H9 (cell line): ENCODE results near the gene SCN1B. TPM values are rescaled to one million over a fixed set of nuclear protein-coding genes. Genes with fewer than 3 reads are reported as not detected.
A peak's percentile ranks its signal among the peaks of the same experiment; 100 is the strongest.

Experiments used
- DNase-seq: peaks from one replicate; pipeline ENCODE4 v3.0.0-alpha.2; 2017
- H2AFZ ChIP-seq: one replicate; pipeline ENCODE4 v1.6.1; 2013; ENCODE audit warnings: mild to moderate bottlenecking, low read length, control low read depth, moderate library complexity
- H2AK5ac ChIP-seq: 2 replicates; pipeline ENCODE4 v1.6.1; 2013; ENCODE audit warnings: low read length, control low read depth, mixed read lengths; ENCODE audit not compliant: insufficient read length
- H2BK120ac ChIP-seq: one replicate; pipeline ENCODE4 v1.6.1; 2013; ENCODE audit warnings: low read depth, mild to moderate bottlenecking, low read length, control low read depth, inconsistent platforms; ENCODE audit not compliant: poor library complexity, severe bottlenecking
- H2BK12ac ChIP-seq: 2 replicates; pipeline ENCODE4 v1.6.1; 2013; ENCODE audit warnings: low read length, control low read depth, mixed read lengths, low read depth; ENCODE audit not compliant: insufficient read length
- H2BK15ac ChIP-seq: 2 replicates; pipeline ENCODE4 v1.6.1; 2013; ENCODE audit warnings: low read depth, low read length, control low read depth
- H2BK20ac ChIP-seq: one replicate; pipeline ENCODE4 v1.6.1; 2013; ENCODE audit warnings: low read depth, mild to moderate bottlenecking, low read length, control low read depth, inconsistent platforms; ENCODE audit not compliant: poor library complexity, severe bottlenecking
- H2BK5ac ChIP-seq: 2 replicates; pipeline ENCODE4 v1.6.1; 2013; ENCODE audit warnings: low read length, control low read depth, mixed read lengths; ENCODE audit not compliant: insufficient read length
- H3K14ac ChIP-seq: 2 replicates; pipeline ENCODE4 v1.6.1; 2013; ENCODE audit warnings: low read length, control low read depth; ENCODE audit not compliant: insufficient read depth
- H3K18ac ChIP-seq: 2 replicates; pipeline ENCODE4 v1.6.1; 2013; ENCODE audit warnings: low read depth, mild to moderate bottlenecking, mixed read lengths, low read length, control low read depth; ENCODE audit not compliant: insufficient read length
- H3K23ac ChIP-seq: 2 replicates; pipeline ENCODE4 v1.6.1; 2013; ENCODE audit warnings: low read length, control low read depth, mixed read lengths, low read depth; ENCODE audit not compliant: insufficient read length
- H3K23me2 ChIP-seq: 2 replicates; pipeline ENCODE4 v1.6.1; 2013; ENCODE audit warnings: low read depth, mild to moderate bottlenecking, mixed read lengths, low read length, control low read depth; ENCODE audit not compliant: insufficient read length, poor library complexity, severe bottlenecking
- H3K27ac ChIP-seq: 2 replicates; pipeline ENCODE4 v1.5.1; 2013; ENCODE audit warnings: low read length, control low read depth, mixed read lengths, low read depth; ENCODE audit not compliant: insufficient read length
- H3K27me3 ChIP-seq: 2 replicates; pipeline ENCODE4 v1.6.1; 2013; ENCODE audit warnings: low read length, control low read depth, inconsistent platforms; ENCODE audit not compliant: insufficient read depth
- H3K4ac ChIP-seq: 2 replicates; pipeline ENCODE4 v1.6.1; 2013; ENCODE audit warnings: low read depth, mild to moderate bottlenecking, control low read depth, inconsistent platforms, low read length, moderate library complexity
- H3K4me1 ChIP-seq: 2 replicates; pipeline ENCODE4 v1.6.1; 2013; ENCODE audit warnings: low read length, control low read depth, inconsistent platforms; ENCODE audit not compliant: insufficient read depth
- H3K4me2 ChIP-seq: 2 replicates; pipeline ENCODE4 v1.6.1; 2013; ENCODE audit warnings: low read length, control low read depth, mixed read lengths; ENCODE audit not compliant: insufficient read length, insufficient read depth
- H3K56ac ChIP-seq: 2 replicates; pipeline ENCODE4 v1.6.1; 2013; ENCODE audit warnings: low read depth, mild to moderate bottlenecking, mixed read lengths, low read length, control low read depth; ENCODE audit not compliant: insufficient read length
- H3K79me1 ChIP-seq: 2 replicates; pipeline ENCODE4 v1.6.1; 2013; ENCODE audit warnings: low read depth, mild to moderate bottlenecking, moderate library complexity, low read length, control low read depth, inconsistent platforms; ENCODE audit not compliant: insufficient read depth, poor library complexity, severe bottlenecking
- H3K79me2 ChIP-seq: 2 replicates; pipeline ENCODE4 v1.6.1; 2013; ENCODE audit warnings: low read length, control low read depth, inconsistent platforms; ENCODE audit not compliant: insufficient read depth
- H3K9ac ChIP-seq: 2 replicates; pipeline ENCODE4 v1.6.1; 2013; ENCODE audit warnings: low read length, control low read depth, mixed read lengths; ENCODE audit not compliant: insufficient read length; ENCODE audit errors: extremely low read depth
- H3K9me3 ChIP-seq: one replicate; pipeline ENCODE4 v1.6.1; 2013; ENCODE audit warnings: low read depth, low read length, inconsistent platforms; ENCODE audit not compliant: control insufficient read depth
- H3T11ph ChIP-seq: one replicate; pipeline ENCODE4 v1.6.1; 2013; ENCODE audit warnings: mild to moderate bottlenecking, low read length, control low read depth, inconsistent platforms
- H4K20me1 ChIP-seq: one replicate; pipeline ENCODE4 v1.6.1; 2013; ENCODE audit not compliant: control insufficient read depth, insufficient read length, insufficient read depth
- H4K5ac ChIP-seq: 2 replicates; pipeline ENCODE4 v1.6.1; 2013; ENCODE audit warnings: low read depth, mild to moderate bottlenecking, mixed read lengths, low read length, control low read depth; ENCODE audit not compliant: insufficient read length
- H4K8ac ChIP-seq: replicated peaks from 2 replicates; pipeline ENCODE4 v1.6.1; 2013; ENCODE audit warnings: low read length, control low read depth, mixed read lengths, low read depth; ENCODE audit not compliant: insufficient read length
- H4K91ac ChIP-seq: 2 replicates; pipeline ENCODE4 v1.6.1; 2013; ENCODE audit warnings: low read depth, mild to moderate bottlenecking, moderate library complexity, mixed read lengths, low read length, control low read depth; ENCODE audit not compliant: insufficient read length
- H3K27ac Mint-ChIP-seq, 3 experiments: 2 replicates in 2 of 3; 3 replicates in 1 of 3; pipeline ENCODE4 v1.8.0; 2020 to 2021; ENCODE audit warnings: mixed read lengths in 3 of 3, mild to moderate bottlenecking in 1 of 3, moderate library complexity in 1 of 3
- H3K27me3 Mint-ChIP-seq: 2 replicates; pipeline ENCODE4 v1.8.0; 2021; ENCODE audit warnings: low read depth, mild to moderate bottlenecking, moderate library complexity, mixed read lengths
- H3K36me3 Mint-ChIP-seq, 3 experiments: 2 replicates in 2 of 3; 3 replicates in 1 of 3; pipeline ENCODE4 v1.8.0; 2020 to 2021; ENCODE audit warnings: low read depth in 3 of 3, mixed read lengths in 3 of 3; ENCODE audit not compliant: insufficient read depth in 1 of 3
- H3K4me1 Mint-ChIP-seq, 2 experiments: 2 replicates each; pipeline ENCODE4 v1.8.0; 2020; ENCODE audit warnings: mixed read lengths in 2 of 2
- H3K4me3 Mint-ChIP-seq, 2 experiments: 2 replicates in 1 of 2; 3 replicates in 1 of 2; pipeline ENCODE4 v1.8.0; 2020 to 2021; ENCODE audit warnings: mild to moderate bottlenecking in 2 of 2, mixed read lengths in 2 of 2, moderate library complexity in 1 of 2
- H3K9me3 Mint-ChIP-seq, 2 experiments: 2 replicates in 1 of 2; 3 replicates in 1 of 2; pipeline ENCODE4 v1.8.0; 2020; ENCODE audit warnings: mild to moderate bottlenecking in 2 of 2, mixed read lengths in 2 of 2, moderate library complexity in 1 of 2
- WGBS: extraction: QIAGEN DNeasy Blood & Tissue Kit; methylation state at CpG from one replicate; pipeline ENCODE4 v1.1.7; 2013; ENCODE audit warnings: missing lambda C conversion rate, low lambda C conversion rate, mixed read lengths; ENCODE audit not compliant: insufficient read length; ENCODE audit errors: extremely low coverage; 5-methylcytosine and 5-hydroxymethylcytosine counted together
- total RNA-seq: library from RNA; stranded (reverse); gene quantifications from 2 replicates; pipeline ENCODE4 v1.2.1, GENCODE V29; 2021
- TF ChIP-seq, protein P1 (sequence below): fragments of 200-600 bp; sonication (generic); conservative IDR thresholded peaks from 3 replicates; pipeline ENCODE4 v1.8.0; 2021; ENCODE audit warnings: antibody characterized with exemption, mild to moderate bottlenecking

The SCN1B gene
- total RNA-seq, 1 experiment from 2014 or later: 3.8 TPM

DNA sequence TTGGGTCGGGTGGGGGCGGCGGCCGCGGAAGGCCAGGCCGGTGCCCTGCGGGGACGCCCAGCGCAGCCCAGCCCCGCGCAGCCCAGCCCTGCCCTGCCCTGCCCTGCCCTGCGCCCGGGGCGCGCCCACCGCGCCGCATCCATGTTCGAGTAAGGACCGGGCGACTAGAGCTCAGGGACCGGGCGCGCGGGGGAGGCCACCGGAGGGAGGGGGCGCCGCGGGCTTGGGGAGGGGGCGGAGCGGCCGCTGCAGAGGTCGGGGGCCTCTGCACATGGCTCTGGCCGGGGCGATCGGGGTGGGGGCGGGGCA lies 30.0 kb upstream of the SCN1B start:
- H3K4me1 Mint-ChIP-seq: peaks cover 42 to 55% of the 10 kb centered on the region in 2 experiments
- Histone ChIP-seq H4K8ac (no peak overlapping the region), H2BK20ac (no peak overlapping the region), H3K23ac (no peak overlapping the region), H2BK5ac (no peak overlapping the region), H3K27me3 (no peaks in the 10 kb centered on the region), H3K4ac (no peak overlapping the region), H3T11ph (no peak overlapping the region), H3K79me2 (peaks cover 34% of the 10 kb centered on the region; the same call in 1 of the 2 replicates), H2AFZ (no peak overlapping the region), H3K4me1 (peaks cover 3% of the 10 kb centered on the region; the same call in 1 of the 2 replicates), H4K20me1 (no peaks in the 10 kb centered on the region), H4K5ac (no peak overlapping the region), H2BK120ac (no peak overlapping the region), H3K9me3 (no peaks in the 10 kb centered on the region), H3K14ac (no peak overlapping the region), H3K9ac (no peak overlapping the region), H3K27ac (no peak overlapping the region), H3K79me1 (peaks cover 3% of the 10 kb centered on the region), H3K18ac (no peak overlapping the region), H3K23me2 (peaks cover 21% of the 10 kb centered on the region), H4K91ac (no peak overlapping the region), H3K56ac (no peak overlapping the region), H2BK12ac (no peak overlapping the region), H2BK15ac (no peak overlapping the region), H2AK5ac (no peak overlapping the region), H3K4me2 (no peak overlapping the region)
- no peaks in the 10 kb centered on the region; the same call in 1 of the 2 replicates for H3K27me3 Mint-ChIP-seq
- peaks cover 0 to 2% of the 10 kb centered on the region in 2 experiments; a peak in 3 of 5 replicates for H3K9me3 Mint-ChIP-seq
- H3K4me3 Mint-ChIP-seq: peak overlapping the region; percentile 98 to 100; a peak in 3 of 5 replicates
- peaks cover 30 to 33% (median 30%) of the 10 kb centered on the region in 3 experiments for H3K36me3 Mint-ChIP-seq
- DNase-seq: no peak
- TF ChIP-seq, protein P1, sequence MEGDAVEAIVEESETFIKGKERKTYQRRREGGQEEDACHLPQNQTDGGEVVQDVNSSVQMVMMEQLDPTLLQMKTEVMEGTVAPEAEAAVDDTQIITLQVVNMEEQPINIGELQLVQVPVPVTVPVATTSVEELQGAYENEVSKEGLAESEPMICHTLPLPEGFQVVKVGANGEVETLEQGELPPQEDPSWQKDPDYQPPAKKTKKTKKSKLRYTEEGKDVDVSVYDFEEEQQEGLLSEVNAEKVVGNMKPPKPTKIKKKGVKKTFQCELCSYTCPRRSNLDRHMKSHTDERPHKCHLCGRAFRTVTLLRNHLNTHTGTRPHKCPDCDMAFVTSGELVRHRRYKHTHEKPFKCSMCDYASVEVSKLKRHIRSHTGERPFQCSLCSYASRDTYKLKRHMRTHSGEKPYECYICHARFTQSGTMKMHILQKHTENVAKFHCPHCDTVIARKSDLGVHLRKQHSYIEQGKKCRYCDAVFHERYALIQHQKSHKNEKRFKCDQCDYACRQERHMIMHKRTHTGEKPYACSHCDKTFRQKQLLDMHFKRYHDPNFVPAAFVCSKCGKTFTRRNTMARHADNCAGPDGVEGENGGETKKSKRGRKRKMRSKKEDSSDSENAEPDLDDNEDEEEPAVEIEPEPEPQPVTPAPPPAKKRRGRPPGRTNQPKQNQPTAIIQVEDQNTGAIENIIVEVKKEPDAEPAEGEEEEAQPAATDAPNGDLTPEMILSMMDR: no peak
- H3K27ac Mint-ChIP-seq: no peak overlapping the region
- WGBS: no CpG with 5 or more reads among the region's 37 CpGs
